HEK293T (cell line): Measurements from ENCODE around the gene NAGLU.

ENCODE experiments used
- BHLHE40 ChIP-seq: fragments of 450-650 bp; IDR thresholded peaks from 2 replicates; pipeline ENCODE4 v1.6.1; 2016; ENCODE audit warnings: mild to moderate bottlenecking, moderate library complexity, borderline replicate concordance
- ELF4 ChIP-seq: fragments of 450-650 bp; IDR thresholded peaks from 2 replicates; pipeline ENCODE4 v1.6.1; 2017; ENCODE audit warnings: antibody characterized with exemption
- FOXA1 ChIP-seq: fragments of 450-650 bp; IDR thresholded peaks from 2 replicates; pipeline ENCODE4 v1.6.1; 2016; ENCODE audit warnings: mild to moderate bottlenecking
- FOXK2 ChIP-seq: fragments of 450-650 bp; IDR thresholded peaks from 2 replicates; pipeline ENCODE4 v1.6.1; 2016; ENCODE audit warnings: mild to moderate bottlenecking
- FOXM1 ChIP-seq: fragments of 450-650 bp; IDR thresholded peaks from 2 replicates; pipeline ENCODE4 v1.6.1; 2017; ENCODE audit warnings: mild to moderate bottlenecking, borderline replicate concordance
- NFRKB ChIP-seq: fragments of 450-650 bp; IDR thresholded peaks from 2 replicates; pipeline ENCODE4 v1.6.1; 2016; ENCODE audit warnings: mild to moderate bottlenecking, moderate library complexity
- SP1 ChIP-seq: fragments of 450-650 bp; IDR thresholded peaks from 2 replicates; pipeline ENCODE4 v1.6.1; 2017
- TARDBP ChIP-seq: fragments of 450-650 bp; IDR thresholded peaks from 2 replicates; pipeline ENCODE4 v1.6.1; 2016
- TF ChIP-seq, protein P1 (sequence below): fragments of 450-650 bp; IDR thresholded peaks from 2 replicates; pipeline ENCODE4 v1.6.1; 2016

DNA sequence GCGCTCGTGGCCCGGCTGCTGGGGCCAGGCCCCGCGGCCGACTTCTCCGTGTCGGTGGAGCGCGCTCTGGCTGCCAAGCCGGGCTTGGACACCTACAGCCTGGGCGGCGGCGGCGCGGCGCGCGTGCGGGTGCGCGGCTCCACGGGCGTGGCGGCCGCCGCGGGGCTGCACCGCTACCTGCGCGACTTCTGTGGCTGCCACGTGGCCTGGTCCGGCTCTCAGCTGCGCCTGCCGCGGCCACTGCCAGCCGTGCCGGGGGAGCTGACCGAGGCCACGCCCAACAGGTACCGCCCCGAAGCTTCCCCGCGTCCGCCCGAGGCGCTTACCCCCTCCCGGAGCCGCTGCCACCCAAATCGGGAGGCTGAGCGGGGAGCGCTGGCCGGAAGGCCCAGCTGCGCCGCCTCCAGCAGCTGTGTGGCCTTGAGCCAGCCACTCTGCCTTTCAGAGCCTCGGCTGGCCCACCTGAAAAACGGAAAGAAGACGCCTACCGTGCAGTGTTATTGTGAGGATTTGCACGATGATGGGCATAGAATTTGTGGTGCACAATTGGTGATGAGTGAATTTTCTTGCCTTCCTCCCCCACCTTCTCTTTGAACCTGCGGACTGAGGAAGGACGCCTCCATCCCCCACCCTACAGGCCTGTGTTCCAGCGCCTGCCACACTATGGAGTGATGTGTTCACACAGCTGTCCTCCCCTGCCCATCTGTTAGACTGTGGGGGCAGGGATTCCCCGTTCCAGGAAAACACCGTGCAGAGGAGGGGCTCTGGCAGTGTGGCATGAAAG lies 523 bp downstream of the NAGLU start:
- TF ChIP-seq FOXM1 = peak; percentile 64
- TF ChIP-seq, protein P1, sequence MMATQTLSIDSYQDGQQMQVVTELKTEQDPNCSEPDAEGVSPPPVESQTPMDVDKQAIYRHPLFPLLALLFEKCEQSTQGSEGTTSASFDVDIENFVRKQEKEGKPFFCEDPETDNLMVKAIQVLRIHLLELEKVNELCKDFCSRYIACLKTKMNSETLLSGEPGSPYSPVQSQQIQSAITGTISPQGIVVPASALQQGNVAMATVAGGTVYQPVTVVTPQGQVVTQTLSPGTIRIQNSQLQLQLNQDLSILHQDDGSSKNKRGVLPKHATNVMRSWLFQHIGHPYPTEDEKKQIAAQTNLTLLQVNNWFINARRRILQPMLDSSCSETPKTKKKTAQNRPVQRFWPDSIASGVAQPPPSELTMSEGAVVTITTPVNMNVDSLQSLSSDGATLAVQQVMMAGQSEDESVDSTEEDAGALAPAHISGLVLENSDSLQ = no peak
- TF ChIP-seq FOXA1 = no peak
- no peak for TF ChIP-seq BHLHE40
- no peak for TF ChIP-seq ELF4
- TF ChIP-seq FOXK2 = no peak
- TF ChIP-seq TARDBP = no peak
- TF ChIP-seq NFRKB = no peak
- no peak for TF ChIP-seq SP1
